ENCODE data around the gene MACROH2A1.

DNA sequence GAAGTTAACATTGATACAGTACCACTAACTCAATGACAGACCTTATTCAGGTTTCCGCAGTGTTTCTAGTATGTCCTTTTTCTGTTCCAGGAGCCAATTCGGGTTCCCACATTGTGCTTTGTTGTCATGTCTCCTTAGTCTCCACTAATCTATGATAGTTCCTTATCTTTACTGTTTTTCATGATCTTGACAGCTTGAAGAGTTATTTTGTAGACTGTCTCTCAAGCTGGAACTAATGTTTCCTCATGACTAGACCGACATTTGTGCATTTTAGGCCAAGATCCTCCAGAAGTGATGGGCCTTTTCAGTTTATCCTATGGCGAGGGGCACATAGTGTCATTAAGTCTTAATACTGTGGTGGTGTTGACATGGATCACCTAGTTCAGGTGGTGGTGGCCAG, 104.2 kb downstream of the MACROH2A1 start:
- no peak for TF ChIP-seq EZH2 (IDR thresholded peaks at IDR 0.05; ENCODE audit: low read depth, unreplicated experiment)
- TF ChIP-seq CREB1 (CRISPR knock-in tag; IDR thresholded peaks at IDR 0.05; ENCODE audit: low read depth): no peak
- TF ChIP-seq POLR2AphosphoS5 (IDR thresholded peaks at IDR 0.05; ENCODE audit: low read depth): no peak
- TF ChIP-seq, protein P1, sequence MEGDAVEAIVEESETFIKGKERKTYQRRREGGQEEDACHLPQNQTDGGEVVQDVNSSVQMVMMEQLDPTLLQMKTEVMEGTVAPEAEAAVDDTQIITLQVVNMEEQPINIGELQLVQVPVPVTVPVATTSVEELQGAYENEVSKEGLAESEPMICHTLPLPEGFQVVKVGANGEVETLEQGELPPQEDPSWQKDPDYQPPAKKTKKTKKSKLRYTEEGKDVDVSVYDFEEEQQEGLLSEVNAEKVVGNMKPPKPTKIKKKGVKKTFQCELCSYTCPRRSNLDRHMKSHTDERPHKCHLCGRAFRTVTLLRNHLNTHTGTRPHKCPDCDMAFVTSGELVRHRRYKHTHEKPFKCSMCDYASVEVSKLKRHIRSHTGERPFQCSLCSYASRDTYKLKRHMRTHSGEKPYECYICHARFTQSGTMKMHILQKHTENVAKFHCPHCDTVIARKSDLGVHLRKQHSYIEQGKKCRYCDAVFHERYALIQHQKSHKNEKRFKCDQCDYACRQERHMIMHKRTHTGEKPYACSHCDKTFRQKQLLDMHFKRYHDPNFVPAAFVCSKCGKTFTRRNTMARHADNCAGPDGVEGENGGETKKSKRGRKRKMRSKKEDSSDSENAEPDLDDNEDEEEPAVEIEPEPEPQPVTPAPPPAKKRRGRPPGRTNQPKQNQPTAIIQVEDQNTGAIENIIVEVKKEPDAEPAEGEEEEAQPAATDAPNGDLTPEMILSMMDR (conservative IDR thresholded peaks at IDR 0.05; ENCODE audit: low read depth in 2 of 2): no peak
- no peak for TF ChIP-seq JUNB (IDR thresholded peaks at IDR 0.05; ENCODE audit: unreplicated experiment)
- no peak for TF ChIP-seq EZH2phosphoT487 (IDR thresholded peaks at IDR 0.05; ENCODE audit: unreplicated experiment)
- TF ChIP-seq ZNF114 (CRISPR knock-in tag; IDR thresholded peaks at IDR 0.05): no peak
- TF ChIP-seq, protein P2, sequence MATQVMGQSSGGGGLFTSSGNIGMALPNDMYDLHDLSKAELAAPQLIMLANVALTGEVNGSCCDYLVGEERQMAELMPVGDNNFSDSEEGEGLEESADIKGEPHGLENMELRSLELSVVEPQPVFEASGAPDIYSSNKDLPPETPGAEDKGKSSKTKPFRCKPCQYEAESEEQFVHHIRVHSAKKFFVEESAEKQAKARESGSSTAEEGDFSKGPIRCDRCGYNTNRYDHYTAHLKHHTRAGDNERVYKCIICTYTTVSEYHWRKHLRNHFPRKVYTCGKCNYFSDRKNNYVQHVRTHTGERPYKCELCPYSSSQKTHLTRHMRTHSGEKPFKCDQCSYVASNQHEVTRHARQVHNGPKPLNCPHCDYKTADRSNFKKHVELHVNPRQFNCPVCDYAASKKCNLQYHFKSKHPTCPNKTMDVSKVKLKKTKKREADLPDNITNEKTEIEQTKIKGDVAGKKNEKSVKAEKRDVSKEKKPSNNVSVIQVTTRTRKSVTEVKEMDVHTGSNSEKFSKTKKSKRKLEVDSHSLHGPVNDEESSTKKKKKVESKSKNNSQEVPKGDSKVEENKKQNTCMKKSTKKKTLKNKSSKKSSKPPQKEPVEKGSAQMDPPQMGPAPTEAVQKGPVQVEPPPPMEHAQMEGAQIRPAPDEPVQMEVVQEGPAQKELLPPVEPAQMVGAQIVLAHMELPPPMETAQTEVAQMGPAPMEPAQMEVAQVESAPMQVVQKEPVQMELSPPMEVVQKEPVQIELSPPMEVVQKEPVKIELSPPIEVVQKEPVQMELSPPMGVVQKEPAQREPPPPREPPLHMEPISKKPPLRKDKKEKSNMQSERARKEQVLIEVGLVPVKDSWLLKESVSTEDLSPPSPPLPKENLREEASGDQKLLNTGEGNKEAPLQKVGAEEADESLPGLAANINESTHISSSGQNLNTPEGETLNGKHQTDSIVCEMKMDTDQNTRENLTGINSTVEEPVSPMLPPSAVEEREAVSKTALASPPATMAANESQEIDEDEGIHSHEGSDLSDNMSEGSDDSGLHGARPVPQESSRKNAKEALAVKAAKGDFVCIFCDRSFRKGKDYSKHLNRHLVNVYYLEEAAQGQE (IDR thresholded peaks at IDR 0.05; ENCODE audit: unreplicated experiment): no peak
- TF ChIP-seq NANOG (IDR thresholded peaks at IDR 0.05; ENCODE audit: borderline replicate concordance): no peak
- TF ChIP-seq, protein P3, sequence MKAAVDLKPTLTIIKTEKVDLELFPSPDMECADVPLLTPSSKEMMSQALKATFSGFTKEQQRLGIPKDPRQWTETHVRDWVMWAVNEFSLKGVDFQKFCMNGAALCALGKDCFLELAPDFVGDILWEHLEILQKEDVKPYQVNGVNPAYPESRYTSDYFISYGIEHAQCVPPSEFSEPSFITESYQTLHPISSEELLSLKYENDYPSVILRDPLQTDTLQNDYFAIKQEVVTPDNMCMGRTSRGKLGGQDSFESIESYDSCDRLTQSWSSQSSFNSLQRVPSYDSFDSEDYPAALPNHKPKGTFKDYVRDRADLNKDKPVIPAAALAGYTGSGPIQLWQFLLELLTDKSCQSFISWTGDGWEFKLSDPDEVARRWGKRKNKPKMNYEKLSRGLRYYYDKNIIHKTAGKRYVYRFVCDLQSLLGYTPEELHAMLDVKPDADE (IDR thresholded peaks at IDR 0.05): no peak

Measured in GM23338 (cell line).